GM18505 (cell line): ENCODE measurements around the gene ZNF385C.

Experiments used
- ATAC-seq: cut with Tn5 transposase; IDR thresholded peaks from one replicate; pipeline ENCODE4 v1.9.1; 2021; ENCODE audit not compliant: unreplicated experiment
- POLR2A ChIP-seq: IDR thresholded peaks from 4 replicates; pipeline ENCODE4 v1.6.1; 2011; ENCODE audit warnings: borderline replicate concordance; ENCODE audit not compliant: insufficient read depth, insufficient read length; ENCODE audit errors: extremely low read depth

Gene ZNF385C

GRCh38 chr17:42107124-42107523, 8.9 kb upstream of the ZNF385C start:
- no peak for ATAC-seq
- TF ChIP-seq POLR2A = no peak

GRCh38 chr17:42106009-42106408, 7.7 kb upstream of the ZNF385C start:
- no peak for TF ChIP-seq POLR2A
- ATAC-seq = no peak

- no peak for ATAC-seq
- no peak for TF ChIP-seq POLR2A
Measured at GRCh38 chr17:42104264-42104663, 6.0 kb upstream of the ZNF385C start.

GRCh38 chr17:42103221-42103954, 5.1 kb upstream of the ZNF385C start:
- ATAC-seq = no peak
- TF ChIP-seq POLR2A = no peak

- TF ChIP-seq POLR2A = no peak
- ATAC-seq = no peak
Measured at GRCh38 chr17:42101513-42102292, 3.4 kb upstream of the ZNF385C start.

- no peak for TF ChIP-seq POLR2A
- ATAC-seq = no peak
Measured at GRCh38 chr17:42098730-42099399, 592 bp upstream of the ZNF385C start.

- no peak for ATAC-seq
- TF ChIP-seq POLR2A = no peak
Measured at GRCh38 chr17:42096360-42097111, 1.7 kb downstream of the ZNF385C start.

- no peak for ATAC-seq
- no peak for TF ChIP-seq POLR2A
Measured at GRCh38 chr17:42094375-42095069, 3.8 kb downstream of the ZNF385C start.

- no peak for ATAC-seq
- no peak for TF ChIP-seq POLR2A
Measured at GRCh38 chr17:42092939-42093338, 5.3 kb downstream of the ZNF385C start.

GRCh38 chr17:42090964-42091790, 7.1 kb downstream of the ZNF385C start:
- ATAC-seq = no peak
- no peak for TF ChIP-seq POLR2A

GRCh38 chr17:42088736-42089135, 9.5 kb downstream of the ZNF385C start:
- ATAC-seq = no peak
- no peak for TF ChIP-seq POLR2A
